PC-9 (cell line): ENCODE results near the gene UNC5B. TPM values are rescaled to one million over a fixed set of nuclear protein-coding genes. Genes with fewer than 3 reads are reported as not detected.
A peak's percentile ranks its signal among the peaks of the same experiment; 100 is the strongest.

Source experiments
- BruUV-seq: library from RNA; stranded (reverse); fragments of 400-500 nt; replicated peaks from 2 replicates; lab custom pipeline; 2021; lab: Mats Ljungman, UMichigan
- CTCF ChIA-PET: fragments of 300-600 bp; sonication (Branson Sonifier 250); formaldehyde crosslinking; loops from one replicate; lab custom pipeline; 2022; ENCODE audit warnings: antibody characterized with exemption; lab: Charles Lee
- POLR2A ChIA-PET: fragments of 300-600 bp; sonication (Branson Sonifier 250); formaldehyde crosslinking; loops from one replicate; lab custom pipeline; 2022; ENCODE audit warnings: antibody characterized with exemption; ENCODE audit not compliant: unreplicated experiment; lab: Charles Lee
- DNase-seq, 2 experiments: peaks; one replicate each; pipeline versions ENCODE4 v3.0.0 to v3.0.0-alpha.2; 2015 to 2022; ENCODE audit warnings: mixed read lengths in 1 of 2
- H2AFZ ChIP-seq: fragments of 200-600 bp; sonication (generic); 2 replicates; pipeline ENCODE4 v1.8.1; 2017; ENCODE audit warnings: antibody characterized with exemption
- H3F3A ChIP-seq: fragments of 200-600 bp; sonication (generic); 2 replicates; pipeline ENCODE4 v1.8.1; 2017; ENCODE audit warnings: antibody characterized with exemption, mild to moderate bottlenecking, low read depth; ENCODE audit not compliant: insufficient read depth
- H3K27ac ChIP-seq: fragments of 200-600 bp; sonication (generic); 2 replicates; pipeline ENCODE4 v1.6.1; 2016; ENCODE audit warnings: mixed run types
- H3K27me3 ChIP-seq: fragments of 200-600 bp; sonication (generic); 2 replicates; pipeline ENCODE4 v1.6.1; 2016; ENCODE audit warnings: low read depth, mixed run types; ENCODE audit not compliant: insufficient read depth
- H3K36me3 ChIP-seq: fragments of 200-600 bp; sonication (generic); 2 replicates; pipeline ENCODE4 v1.6.1; 2016; ENCODE audit warnings: low read depth, mixed run types
- H3K4me1 ChIP-seq: fragments of 200-600 bp; sonication (generic); replicated peaks from 2 replicates; pipeline ENCODE4 v1.6.1; 2016; ENCODE audit warnings: mixed run types; ENCODE audit not compliant: insufficient read depth
- H3K4me2 ChIP-seq: fragments of 200-600 bp; sonication (generic); 2 replicates; pipeline ENCODE4 v1.6.1; 2017; ENCODE audit warnings: mixed run types
- H3K4me3 ChIP-seq: fragments of 200-600 bp; sonication (generic); 2 replicates; pipeline ENCODE4 v1.6.1; 2016; ENCODE audit warnings: mixed run types
- H3K79me2 ChIP-seq: fragments of 200-600 bp; sonication (generic); 2 replicates; pipeline ENCODE4 v1.6.1; 2017; ENCODE audit warnings: low read depth, mixed run types
- H3K9me2 ChIP-seq: fragments of 200-600 bp; sonication (generic); 2 replicates; pipeline ENCODE4 v1.8.1; 2017; ENCODE audit warnings: mild to moderate bottlenecking; ENCODE audit not compliant: insufficient read depth
- H3K9me3 ChIP-seq: fragments of 200-600 bp; sonication (generic); 2 replicates; pipeline ENCODE4 v1.8.1; 2016; ENCODE audit warnings: low read depth; ENCODE audit not compliant: insufficient read depth
- H4K20me1 ChIP-seq: fragments of 200-600 bp; sonication (generic); 2 replicates; pipeline ENCODE4 v1.8.1; 2017; ENCODE audit not compliant: insufficient read depth
- EZH2 ChIP-seq: fragments of 200-600 bp; sonication (generic); IDR thresholded peaks from 2 replicates; pipeline ENCODE4 v1.8.0; 2017; ENCODE audit warnings: antibody characterized with exemption, low read depth
- intact Hi-C: fragments of 100-400 bp; cut with micrococcal nuclease; formaldehyde crosslinking; loops from one replicate; pipeline ENCODE4 v1.10.0; 2022; ENCODE audit not compliant: unreplicated experiment
- total RNA-seq: library from RNA; stranded (reverse); gene quantifications from 2 replicates; pipeline ENCODE4 v1.2.3, GENCODE V29; 2021
- TF ChIP-seq, protein P1 (sequence below): fragments of 200-600 bp; sonication (generic); conservative IDR thresholded peaks from 2 replicates; pipeline ENCODE4 v1.6.1; 2017; ENCODE audit warnings: mixed run types, antibody characterized with exemption, mild to moderate bottlenecking, moderate library complexity

UNC5B gene
- total RNA-seq, 1 experiment from 2014 or later: 1.7 TPM

DNA sequence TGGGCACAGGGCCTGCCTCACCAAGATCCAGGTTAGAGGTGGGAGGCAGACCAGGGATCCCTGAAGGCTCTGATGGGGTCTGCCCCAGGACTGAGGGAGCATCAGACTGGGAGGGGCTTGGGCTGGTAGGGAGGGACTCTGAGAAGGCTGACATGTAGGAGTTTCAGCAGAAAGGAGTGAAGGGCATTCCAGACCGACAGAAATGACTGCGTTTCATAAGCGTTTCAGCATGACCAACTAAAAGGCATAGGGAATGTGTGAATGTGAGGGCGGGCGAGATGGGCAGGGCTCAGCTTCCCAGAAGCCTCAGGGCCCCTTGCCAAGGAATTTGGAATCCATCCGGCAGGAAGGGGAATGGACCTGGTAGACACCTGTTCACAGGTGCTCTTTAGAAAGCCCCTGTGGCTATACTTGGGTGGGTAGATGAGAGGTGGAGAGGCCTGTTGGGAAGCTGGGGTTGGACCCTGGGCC, 81.8 kb downstream of the UNC5B start:
- CTCF ChIA-PET: interaction anchor here (0.6 to 1.1 kb wide), 3 partner anchors 10 to 414 kb away, joined by 3 to 5 read pairs (median 4); no protein-coding TSS in a partner anchor
- Histone ChIP-seq H3K4me2 (no peak overlapping the region), H3K9me2 (no peaks in the 10 kb centered on the region), H3F3A (0 out of 2 replicates have a peak, but pooled peaks cover 6% of the 10 kb centered on the region), H3K36me3 (no peaks in the 10 kb centered on the region), H3K4me3 (no peak overlapping the region), H3K4me1 (no peaks in the 10 kb centered on the region), H3K9me3 (no peaks in the 10 kb centered on the region), H3K27me3 (no peaks in the 10 kb centered on the region), H3K79me2 (no peaks in the 10 kb centered on the region), H3K27ac (no peak overlapping the region), H2AFZ (no peak overlapping the region), H4K20me1 (no peaks in the 10 kb centered on the region)
- BruUV-seq: no TSS peak
- peak in 1 of 2 experiments; percentile 74 for DNase-seq
- intact Hi-C loops: no loop called here
- POLR2A ChIA-PET: interaction anchor here (0.6 kb wide), 1 partner anchor 10 kb away, joined by 4 read pairs; no protein-coding TSS in a partner anchor
- TF ChIP-seq, protein P1, sequence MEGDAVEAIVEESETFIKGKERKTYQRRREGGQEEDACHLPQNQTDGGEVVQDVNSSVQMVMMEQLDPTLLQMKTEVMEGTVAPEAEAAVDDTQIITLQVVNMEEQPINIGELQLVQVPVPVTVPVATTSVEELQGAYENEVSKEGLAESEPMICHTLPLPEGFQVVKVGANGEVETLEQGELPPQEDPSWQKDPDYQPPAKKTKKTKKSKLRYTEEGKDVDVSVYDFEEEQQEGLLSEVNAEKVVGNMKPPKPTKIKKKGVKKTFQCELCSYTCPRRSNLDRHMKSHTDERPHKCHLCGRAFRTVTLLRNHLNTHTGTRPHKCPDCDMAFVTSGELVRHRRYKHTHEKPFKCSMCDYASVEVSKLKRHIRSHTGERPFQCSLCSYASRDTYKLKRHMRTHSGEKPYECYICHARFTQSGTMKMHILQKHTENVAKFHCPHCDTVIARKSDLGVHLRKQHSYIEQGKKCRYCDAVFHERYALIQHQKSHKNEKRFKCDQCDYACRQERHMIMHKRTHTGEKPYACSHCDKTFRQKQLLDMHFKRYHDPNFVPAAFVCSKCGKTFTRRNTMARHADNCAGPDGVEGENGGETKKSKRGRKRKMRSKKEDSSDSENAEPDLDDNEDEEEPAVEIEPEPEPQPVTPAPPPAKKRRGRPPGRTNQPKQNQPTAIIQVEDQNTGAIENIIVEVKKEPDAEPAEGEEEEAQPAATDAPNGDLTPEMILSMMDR: no peak
- TF ChIP-seq EZH2: no peak

DNA sequence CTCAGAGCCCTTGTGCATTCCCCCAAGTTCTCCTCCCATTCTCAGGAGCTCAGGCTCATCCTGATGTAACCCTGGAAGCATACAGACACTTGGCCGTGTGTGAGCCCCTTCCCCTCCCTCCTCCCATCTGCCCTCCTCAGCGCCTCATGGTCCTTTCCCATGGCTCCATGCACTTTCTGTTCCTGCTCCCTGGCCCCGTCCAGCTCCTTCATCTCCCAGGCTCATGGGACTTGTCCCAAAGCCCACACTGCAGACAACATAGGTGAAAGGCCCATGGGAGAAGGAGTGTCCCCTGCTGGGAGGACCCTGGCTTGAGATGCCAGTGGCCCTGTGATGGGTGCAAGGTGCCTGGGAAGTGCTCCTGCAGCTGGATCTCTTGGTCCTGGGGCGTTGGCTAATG, 82.5 kb downstream of the UNC5B start:
- ChIA-PET POLR2A (interaction anchor here (0.6 kb wide), 1 partner anchor 10 kb away, joined by 4 read pairs; no protein-coding TSS in a partner anchor), CTCF (interaction anchor here (0.6 to 1.1 kb wide), 3 partner anchors 10 to 413 kb away, joined by 3 to 5 read pairs (median 4); no protein-coding TSS in a partner anchor)
- DNase-seq: no peak
- intact Hi-C loops: no loop called here
- Histone ChIP-seq H3K4me2 (no peak overlapping the region), H2AFZ (no peak overlapping the region), H3F3A (0 out of 2 replicates have a peak, but pooled peaks cover 6% of the 10 kb centered on the region), H3K79me2 (no peaks in the 10 kb centered on the region), H4K20me1 (no peaks in the 10 kb centered on the region), H3K4me3 (no peak overlapping the region), H3K36me3 (no peaks in the 10 kb centered on the region), H3K9me3 (no peaks in the 10 kb centered on the region), H3K4me1 (no peaks in the 10 kb centered on the region), H3K27ac (no peak overlapping the region), H3K9me2 (no peaks in the 10 kb centered on the region), H3K27me3 (no peaks in the 10 kb centered on the region)
- TF ChIP-seq EZH2: no peak
- TF ChIP-seq, protein P1: no peak
- no TSS peak for BruUV-seq

DNA sequence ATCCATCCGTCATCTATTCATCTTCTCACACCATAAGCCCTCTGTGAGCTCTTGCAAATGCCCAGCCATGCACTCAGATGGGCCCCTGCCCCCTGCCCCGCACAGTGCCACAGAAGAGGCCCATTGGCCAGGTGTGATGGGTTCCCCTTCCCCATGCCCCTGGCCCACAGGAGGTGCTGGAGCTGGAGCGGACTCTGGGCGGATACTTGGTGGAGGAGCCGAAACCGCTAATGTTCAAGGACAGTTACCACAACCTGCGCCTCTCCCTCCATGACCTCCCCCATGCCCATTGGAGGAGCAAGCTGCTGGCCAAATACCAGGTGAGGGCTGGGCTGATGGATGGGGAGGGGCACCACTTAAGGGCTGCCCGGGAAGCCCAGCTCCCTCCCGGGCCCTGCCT, 83.3 kb downstream of the UNC5B start:
- H3K4me1 ChIP-seq: no peaks in the 10 kb centered on the region
- H3K4me2 ChIP-seq: no peak overlapping the region
- no peak for DNase-seq
- H4K20me1 ChIP-seq: no peaks in the 10 kb centered on the region
- no peak overlapping the region for H3K27ac ChIP-seq
- H2AFZ ChIP-seq: no peak overlapping the region
- CTCF ChIA-PET: no interaction called here
- no peak overlapping the region for H3K4me3 ChIP-seq
- POLR2A ChIA-PET: no interaction called here
- H3K9me3 ChIP-seq: no peaks in the 10 kb centered on the region
- no peaks in the 10 kb centered on the region for H3K79me2 ChIP-seq
- no peaks in the 10 kb centered on the region for H3K27me3 ChIP-seq
- intact Hi-C loops: no loop called here
- no peak for TF ChIP-seq EZH2
- TF ChIP-seq, protein P1: no peak
- H3K9me2 ChIP-seq: no peaks in the 10 kb centered on the region
- H3K36me3 ChIP-seq: no peaks in the 10 kb centered on the region
- no TSS peak for BruUV-seq
- H3F3A ChIP-seq: 0 out of 2 replicates have a peak, but pooled peaks cover 6% of the 10 kb centered on the region
